ENCODE measurements around the gene CNDP2. TPM values are rescaled to one million over a fixed set of nuclear protein-coding genes. Genes with fewer than 3 reads are reported as not detected.
"Not testable (repeated sequence)": the region's sequence is repeated elsewhere in the genome, so short reads cannot be mapped to it uniquely, and the experiment has no call there.

Gene CNDP2
- total RNA-seq, 1 experiment from 2014 or later, result 40.5 TPM

- peaks cover 59% of the 10 kb centered on the region for H3K36me3 ChIP-seq
- no peak for DNase-seq (ENCODE audit: low read depth in 1 of 2, low spot score in 2 of 2)
- H3K27ac ChIP-seq, result no peak overlapping the region
- peaks cover 16% of the 10 kb centered on the region for H3K4me1 ChIP-seq (replicated peaks)
- no peaks in the 10 kb centered on the region for H3K27me3 ChIP-seq (replicated peaks)
- no peaks in the 10 kb centered on the region for H3K9me3 ChIP-seq (replicated peaks)
- no peak overlapping the region for H3K4me3 ChIP-seq
Observed at GRCh38 chr18:74520096-74520833, 24.1 kb downstream of the CNDP2 start.

GRCh38 chr18:74521068-74521725 lies 25.0 kb downstream of the CNDP2 start:
- DNase-seq (ENCODE audit: low read depth in 1 of 2, low spot score in 2 of 2), result no peak
- Histone ChIP-seq H3K4me1 (replicated peaks) (peaks cover 16% of the 10 kb centered on the region), H3K27me3 (replicated peaks) (no peaks in the 10 kb centered on the region), H3K27ac (no peak overlapping the region), H3K4me3 (no peak overlapping the region), H3K36me3 (peaks cover 49% of the 10 kb centered on the region), H3K9me3 (replicated peaks) (no peaks in the 10 kb centered on the region)

GRCh38 chr18:74522635-74523548 lies 26.7 kb downstream of the CNDP2 start:
- Histone ChIP-seq H3K9me3 (replicated peaks) (no peaks in the 10 kb centered on the region), H3K36me3 (peaks cover 34% of the 10 kb centered on the region), H3K27ac (no peak overlapping the region), H3K27me3 (replicated peaks) (no peaks in the 10 kb centered on the region), H3K4me3 (no peak overlapping the region), H3K4me1 (replicated peaks) (peaks cover 16% of the 10 kb centered on the region)
- no peak for DNase-seq (ENCODE audit: low read depth in 1 of 2, low spot score in 2 of 2)

- peak in 1 of 2 experiments; percentile 46 for DNase-seq (ENCODE audit: low read depth in 1 of 2, low spot score in 2 of 2)
- peaks cover 16% of the 10 kb centered on the region for H3K4me1 ChIP-seq (replicated peaks)
- no peak overlapping the region for H3K4me3 ChIP-seq
Observed at GRCh38 chr18:74524097-74524496, 27.9 kb downstream of the CNDP2 start.

GRCh38 chr18:74524915-74525314 lies 28.8 kb downstream of the CNDP2 start:
- H3K9me3 ChIP-seq (replicated peaks); H3K27ac ChIP-seq; H3K27me3 ChIP-seq (replicated peaks); DNase-seq (ENCODE audit: low read depth in 1 of 2, low spot score in 2 of 2); H3K4me3 ChIP-seq: not testable (repeated sequence)
- H3K36me3 ChIP-seq, result peaks cover 14% of the 10 kb centered on the region
- peaks cover 16% of the 10 kb centered on the region for H3K4me1 ChIP-seq (replicated peaks)

More at GRCh38 chr18:74524097-74524496, 27.9 kb downstream of the CNDP2 start:
- Histone ChIP-seq H3K27me3 (replicated peaks) (no peaks in the 10 kb centered on the region), H3K36me3 (peaks cover 22% of the 10 kb centered on the region), H3K9me3 (replicated peaks) (no peaks in the 10 kb centered on the region), H3K27ac (0 out of 2 replicates have a peak overlapping the region, but pooled peaks have one; percentile 13)

GRCh38 chr18:74525741-74526140 lies 29.6 kb downstream of the CNDP2 start:
- H3K4me3 ChIP-seq, result no peak overlapping the region
- peaks cover 16% of the 10 kb centered on the region for H3K4me1 ChIP-seq (replicated peaks)
- no peak overlapping the region for H3K27ac ChIP-seq
- DNase-seq (ENCODE audit: low read depth in 1 of 2, low spot score in 2 of 2), result no peak
- no peaks in the 10 kb centered on the region for H3K9me3 ChIP-seq (replicated peaks)
- H3K36me3 ChIP-seq, result peaks cover 9% of the 10 kb centered on the region
- H3K27me3 ChIP-seq (replicated peaks), result no peaks in the 10 kb centered on the region

- Histone ChIP-seq H3K27ac (no peak overlapping the region), H3K9me3 (replicated peaks) (no peaks in the 10 kb centered on the region), H3K4me1 (replicated peaks) (peaks cover 16% of the 10 kb centered on the region), H3K36me3 (peaks cover 1% of the 10 kb centered on the region; the same call in 1 of the 2 replicates), H3K4me3 (no peak overlapping the region), H3K27me3 (replicated peaks) (no peaks in the 10 kb centered on the region)
- DNase-seq (ENCODE audit: low read depth in 1 of 2, low spot score in 2 of 2), result no peak
Observed at GRCh38 chr18:74526488-74526887, 30.3 kb downstream of the CNDP2 start.

- Histone ChIP-seq H3K4me1 (replicated peaks) (peaks cover 10% of the 10 kb centered on the region), H3K27ac (no peak overlapping the region), H3K27me3 (replicated peaks) (no peaks in the 10 kb centered on the region), H3K36me3 (no peaks in the 10 kb centered on the region), H3K4me3 (no peak overlapping the region), H3K9me3 (replicated peaks) (no peaks in the 10 kb centered on the region)
- no peak for DNase-seq (ENCODE audit: low read depth in 1 of 2, low spot score in 2 of 2)
Observed at GRCh38 chr18:74528478-74528877, 32.3 kb downstream of the CNDP2 start.

GRCh38 chr18:74528913-74529312 lies 32.8 kb downstream of the CNDP2 start:
- Histone ChIP-seq H3K4me1 (replicated peaks) (peaks cover 6% of the 10 kb centered on the region), H3K27ac (no peak overlapping the region), H3K4me3 (no peak overlapping the region), H3K9me3 (replicated peaks) (no peaks in the 10 kb centered on the region), H3K27me3 (replicated peaks) (no peaks in the 10 kb centered on the region), H3K36me3 (no peaks in the 10 kb centered on the region)
- no peak for DNase-seq (ENCODE audit: low read depth in 1 of 2, low spot score in 2 of 2)

- no peak for DNase-seq (ENCODE audit: low read depth in 1 of 2, low spot score in 2 of 2)
- Histone ChIP-seq H3K27me3 (replicated peaks) (no peaks in the 10 kb centered on the region), H3K4me1 (replicated peaks) (peaks cover 1% of the 10 kb centered on the region), H3K27ac (no peak overlapping the region), H3K4me3 (no peak overlapping the region), H3K9me3 (replicated peaks) (no peaks in the 10 kb centered on the region), H3K36me3 (no peaks in the 10 kb centered on the region)
Observed at GRCh38 chr18:74529378-74529777, 33.2 kb downstream of the CNDP2 start.

GRCh38 chr18:74529811-74530583 lies 33.8 kb downstream of the CNDP2 start:
- Histone ChIP-seq H3K36me3 (no peaks in the 10 kb centered on the region), H3K4me3 (no peak overlapping the region), H3K27ac (no peak overlapping the region), H3K9me3 (replicated peaks) (no peaks in the 10 kb centered on the region), H3K4me1 (replicated peaks) (no peaks in the 10 kb centered on the region), H3K27me3 (replicated peaks) (no peaks in the 10 kb centered on the region)
- DNase-seq (ENCODE audit: low read depth in 1 of 2, low spot score in 2 of 2), result no peak

GRCh38 chr18:74530584-74530862 lies 34.4 kb downstream of the CNDP2 start:
- Histone ChIP-seq H3K9me3 (replicated peaks) (no peaks in the 10 kb centered on the region), H3K27ac (no peak overlapping the region), H3K4me3 (no peak overlapping the region), H3K4me1 (replicated peaks) (no peaks in the 10 kb centered on the region), H3K36me3 (no peaks in the 10 kb centered on the region), H3K27me3 (replicated peaks) (no peaks in the 10 kb centered on the region)
- DNase-seq (ENCODE audit: low read depth in 1 of 2, low spot score in 2 of 2), result no peak

GRCh38 chr18:74531043-74531442 lies 34.9 kb downstream of the CNDP2 start:
- H3K27me3 ChIP-seq (replicated peaks), result no peaks in the 10 kb centered on the region
- no peak overlapping the region for H3K4me3 ChIP-seq
- no peak overlapping the region for H3K27ac ChIP-seq
- H3K4me1 ChIP-seq (replicated peaks), result no peaks in the 10 kb centered on the region
- no peaks in the 10 kb centered on the region for H3K9me3 ChIP-seq (replicated peaks)
- no peaks in the 10 kb centered on the region for H3K36me3 ChIP-seq
- DNase-seq (ENCODE audit: low read depth in 1 of 2, low spot score in 2 of 2), result no peak
